ENCODE data around the gene TCEAL9. TPM values are rescaled to one million over a fixed set of nuclear protein-coding genes. Genes with fewer than 3 reads are reported as not detected.
"Not testable (repeated sequence)": the region's sequence is repeated elsewhere in the genome, so short reads cannot be mapped to it uniquely, and the experiment has no call there.

TCEAL9 gene
- total RNA-seq, 1 experiment from 2014 or later = 199 TPM

DNA sequence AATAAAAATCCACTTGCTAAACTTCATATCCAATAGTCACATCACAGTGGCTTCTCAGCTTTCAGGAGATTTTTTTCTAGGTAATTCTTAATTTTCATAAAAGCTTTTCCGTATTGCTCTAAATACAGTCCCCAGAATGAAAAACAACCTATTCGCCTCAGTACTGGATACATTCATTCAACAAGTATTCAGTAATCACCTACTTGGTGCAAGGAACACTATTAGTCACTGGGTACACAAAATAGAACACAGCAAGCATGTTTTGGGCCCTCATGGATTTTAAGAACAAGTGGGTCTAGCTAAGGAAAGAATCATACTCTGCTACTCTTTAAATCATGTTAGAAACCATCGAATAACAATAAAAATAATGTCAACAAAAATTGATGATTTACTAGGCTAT is 17.3 kb downstream of the TCEAL9 start:
- DNase-seq (ENCODE audit: low spot score) = no peak

DNA sequence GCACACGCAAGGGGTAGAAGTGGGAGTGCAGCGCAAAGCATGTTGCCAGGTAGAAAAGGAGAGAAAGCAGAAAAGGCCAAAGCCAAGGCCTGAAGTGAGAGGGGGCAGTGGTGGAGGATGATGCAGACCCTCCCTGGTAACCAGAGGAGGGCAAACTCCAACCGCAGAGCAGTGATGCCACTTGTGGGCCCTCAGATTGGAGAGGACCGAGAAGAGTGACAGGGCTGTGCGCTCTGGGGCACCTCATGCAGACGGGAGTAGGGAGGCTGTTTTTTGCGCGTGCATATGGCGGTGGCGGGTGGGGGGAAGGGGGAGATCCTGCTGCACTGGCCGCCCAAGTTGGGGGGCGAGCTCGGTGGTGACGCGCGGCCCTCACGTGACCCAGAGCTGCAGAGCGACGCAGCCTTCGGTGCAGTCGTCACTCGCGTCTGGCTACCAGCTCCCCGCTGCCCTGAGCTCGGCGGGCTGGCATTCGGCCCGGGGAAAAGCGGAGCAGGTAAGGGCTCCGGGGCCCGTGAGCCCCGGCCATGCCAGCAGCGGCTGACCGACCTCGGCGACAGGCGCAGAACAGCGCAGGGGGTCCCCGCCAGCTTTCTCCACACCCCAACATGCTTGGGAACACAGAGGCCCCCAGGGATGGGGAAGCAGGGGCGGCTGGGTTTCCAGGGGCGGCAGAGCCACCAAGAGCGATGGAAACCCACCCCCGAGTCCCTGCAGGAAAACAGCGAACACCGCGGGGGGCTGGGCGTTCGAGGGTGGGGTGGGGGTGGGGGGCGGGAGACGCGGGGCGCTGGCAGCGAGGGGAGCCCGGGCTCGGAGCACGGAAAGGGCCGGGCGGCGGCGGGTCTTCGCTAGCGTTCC is 20.0 kb downstream of the TCEAL9 start, which contains the start of gene BEX3:
TSS of gene BEX3 (plus strand) at position 421 of the 861 bp plus-strand sequence. CDS start 984 bp downstream, outside the sequence.
- peak; percentile 23 for DNase-seq (ENCODE audit: low spot score)

DNA sequence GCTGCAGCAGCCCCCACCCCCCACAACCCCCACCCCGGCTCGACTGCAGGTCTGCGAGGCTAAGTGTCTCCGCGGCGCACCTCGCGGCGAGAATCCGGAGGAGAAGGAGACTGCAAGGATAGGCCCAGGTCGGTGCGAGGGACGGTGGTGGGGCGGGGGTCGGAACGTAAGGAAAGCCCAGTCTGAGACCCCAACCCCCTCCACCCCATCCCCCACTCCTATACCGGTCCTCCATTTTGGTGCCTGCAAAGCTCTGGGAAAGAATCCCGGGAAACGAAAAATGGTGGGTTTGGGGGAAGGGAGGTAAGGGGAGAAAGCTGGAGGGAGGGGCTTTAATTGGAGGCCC is 20.6 kb downstream of the TCEAL9 start:
- no peak for DNase-seq (ENCODE audit: low spot score)

DNA sequence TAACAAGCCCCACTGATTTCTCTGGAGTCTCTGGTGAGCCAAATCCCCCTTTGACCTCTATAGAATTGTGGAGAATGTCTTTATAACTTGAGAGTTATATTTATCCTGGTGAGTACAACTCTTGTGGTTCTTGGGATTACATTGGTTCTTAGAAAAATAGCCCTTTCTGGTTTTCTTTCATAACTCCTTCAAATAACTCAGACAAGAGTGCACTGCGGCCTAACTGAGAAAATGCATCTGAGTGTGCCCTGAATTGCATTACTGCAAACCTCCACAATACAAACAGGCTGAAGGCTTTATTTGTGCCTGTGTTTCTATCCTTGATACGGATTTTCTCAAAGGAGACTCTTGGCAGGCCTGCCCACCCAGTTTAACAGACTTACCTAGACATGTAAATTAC is 22.7 kb downstream of the TCEAL9 start:
- DNase-seq (ENCODE audit: low spot score) = no peak

DNA sequence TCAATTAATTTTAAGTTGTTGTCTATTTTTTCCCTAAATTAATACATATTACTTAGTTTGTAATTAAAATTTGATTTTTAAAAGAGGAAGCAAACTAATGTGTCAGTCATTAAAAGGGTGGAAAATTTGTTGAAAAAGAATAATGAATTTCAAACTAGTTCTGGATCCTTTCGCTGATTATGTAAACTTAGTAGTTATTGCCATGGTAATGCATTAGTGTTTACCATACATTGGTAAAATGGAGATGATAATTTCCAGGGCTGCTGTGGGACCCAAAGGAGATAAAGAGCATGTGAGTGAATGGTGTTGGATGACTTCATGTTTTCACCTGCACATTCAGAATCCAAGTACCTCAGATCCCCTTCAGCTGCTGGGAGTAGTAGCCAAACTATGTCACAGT is 26.6 kb downstream of the TCEAL9 start:
- no peak for DNase-seq (ENCODE audit: low spot score)

DNA sequence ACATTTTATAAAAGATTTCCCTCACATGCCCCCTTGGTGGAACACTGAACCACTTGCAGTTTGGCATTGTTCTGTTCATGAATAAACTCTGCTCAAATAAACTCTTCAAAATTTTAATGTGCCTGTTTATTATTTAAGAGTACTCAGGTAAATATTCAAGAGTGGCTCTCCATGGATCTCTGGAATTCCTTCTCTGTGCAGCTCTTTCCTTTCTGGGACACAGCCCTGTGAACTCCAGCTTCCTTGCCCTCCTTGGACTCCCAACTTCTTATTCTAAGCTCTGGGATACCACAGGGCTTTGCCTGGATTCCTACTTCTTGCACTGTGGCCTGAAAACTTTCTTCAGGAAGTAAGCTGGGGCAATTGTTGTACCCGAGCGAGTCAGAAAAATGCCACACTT is 28.4 kb downstream of the TCEAL9 start:
- DNase-seq (ENCODE audit: low spot score) = no peak

DNA sequence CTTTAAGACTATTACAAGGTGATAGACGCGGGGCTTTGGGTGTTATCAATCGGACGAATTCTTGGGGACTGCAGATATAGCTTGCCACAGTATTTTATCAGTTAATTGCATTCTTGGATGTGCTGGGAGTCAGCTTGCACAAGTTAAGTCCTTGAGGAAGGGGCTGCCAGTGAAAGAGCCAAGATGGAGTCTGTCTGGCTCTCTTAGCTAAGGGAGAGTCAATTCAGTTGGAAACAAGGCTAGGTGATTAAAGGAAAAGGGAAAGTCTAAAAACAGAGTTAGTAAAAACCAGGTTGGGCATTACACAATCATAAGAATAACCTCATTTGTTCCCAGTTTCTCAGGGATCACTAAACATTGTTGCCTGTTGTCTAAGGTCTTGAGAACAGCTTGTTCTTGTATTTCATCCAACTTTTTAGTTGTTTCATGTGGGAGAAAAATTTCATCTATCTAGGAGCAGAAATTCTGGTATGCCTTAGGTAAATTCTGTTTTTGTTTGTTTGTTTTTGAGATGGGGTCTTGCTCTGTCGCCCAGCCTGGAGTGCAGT is 29.1 kb downstream of the TCEAL9 start:
- not testable (repeated sequence) for DNase-seq (ENCODE audit: low spot score)

DNA sequence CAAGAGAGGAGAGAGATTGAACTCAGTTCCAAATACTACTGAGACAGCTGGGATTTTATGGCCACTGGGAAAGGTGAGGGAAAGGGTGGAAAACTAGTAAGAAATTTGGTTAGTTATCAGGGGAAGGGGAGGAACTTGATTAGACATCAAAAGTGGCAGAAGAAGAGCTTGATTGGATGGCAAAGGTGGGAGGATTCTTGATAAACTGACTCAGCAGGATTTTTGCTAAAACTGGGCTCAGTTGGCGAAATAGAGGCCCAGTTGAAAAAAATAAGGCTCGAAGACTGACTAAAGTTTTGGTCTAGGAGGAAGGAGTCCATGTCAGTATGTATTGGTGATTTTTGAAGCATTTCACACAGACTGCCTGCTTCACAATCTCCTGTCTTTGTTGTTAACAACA is 30.0 kb downstream of the TCEAL9 start:
- no peak for DNase-seq (ENCODE audit: low spot score)

DNA sequence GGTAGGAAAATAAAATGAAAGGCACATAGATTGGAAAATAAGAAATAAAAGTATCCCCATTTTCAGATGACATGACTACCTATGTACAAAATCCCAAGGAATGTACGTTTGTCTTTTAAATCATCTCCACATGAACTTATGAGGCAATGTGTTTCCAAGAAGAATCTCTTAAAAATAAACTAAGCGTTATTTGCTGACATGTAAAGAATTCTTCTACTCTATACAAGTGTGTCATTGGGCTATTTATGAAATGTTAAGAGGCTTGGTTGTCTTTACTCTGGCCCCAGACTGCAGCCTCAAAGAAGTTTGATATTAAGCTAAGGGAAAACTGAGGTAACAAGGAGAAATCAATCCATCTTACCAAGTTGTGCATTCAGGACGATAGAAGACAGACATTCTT is 37.2 kb downstream of the TCEAL9 start:
- DNase-seq (ENCODE audit: low spot score) = no peak

DNA sequence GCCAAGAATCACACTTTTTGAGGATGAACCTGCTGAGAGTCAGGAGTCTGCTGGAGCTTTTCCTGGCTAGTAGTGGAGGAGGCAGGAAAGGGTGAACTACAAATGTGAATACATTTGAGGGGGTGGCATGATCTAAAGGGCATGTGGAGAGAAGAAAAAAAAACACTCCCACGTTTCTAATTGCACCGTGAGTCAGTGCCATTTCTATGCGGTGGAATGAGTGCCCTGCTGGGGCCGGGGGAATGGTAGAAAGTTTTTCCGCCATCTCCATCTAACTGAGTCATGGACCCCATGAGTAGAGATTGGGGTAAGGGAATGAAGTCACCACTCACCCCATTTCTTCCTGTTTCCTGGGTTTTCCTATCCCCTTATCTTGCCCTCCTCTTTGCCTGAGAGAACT is 39.9 kb downstream of the TCEAL9 start:
- peak; percentile 32 for DNase-seq (ENCODE audit: low spot score)

DNA sequence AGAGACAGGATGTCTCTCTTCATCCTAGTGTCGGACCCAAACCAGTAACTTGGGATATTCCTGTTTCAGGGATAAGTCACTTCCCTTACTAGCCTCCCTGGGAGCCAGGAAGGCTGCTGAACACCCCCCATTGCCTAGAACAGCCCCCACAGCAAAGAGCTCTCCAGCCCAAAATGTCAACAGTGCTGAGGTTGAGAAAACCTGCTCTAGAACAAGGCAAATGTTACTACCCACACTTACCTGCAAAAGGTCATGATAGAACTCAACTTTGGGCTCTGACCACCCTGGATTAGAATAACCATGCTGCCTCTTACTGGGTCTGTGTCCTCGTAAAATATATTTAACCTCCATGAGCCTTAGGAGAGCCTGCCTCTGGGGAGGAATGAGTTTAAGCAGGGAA is 40.4 kb downstream of the TCEAL9 start:
- no peak for DNase-seq (ENCODE audit: low spot score)

DNA sequence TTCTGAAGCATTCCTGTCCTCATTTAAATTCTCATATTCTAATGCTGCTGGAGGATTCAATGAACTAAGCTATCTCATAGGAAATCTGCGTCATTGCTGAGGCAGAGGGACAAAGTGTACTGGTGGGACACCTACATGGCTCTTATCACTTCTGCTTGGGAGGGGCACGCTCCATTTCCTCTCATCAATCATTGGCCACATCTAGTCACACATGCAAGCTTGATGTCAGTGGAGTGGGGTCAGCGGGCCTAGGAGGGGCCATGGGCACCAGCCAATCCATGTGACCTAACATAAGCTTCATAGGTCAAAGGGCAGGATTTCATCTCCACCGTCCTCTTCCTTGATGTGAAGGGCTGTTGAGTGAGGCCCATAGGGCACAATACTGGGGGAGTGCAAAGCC is 41.4 kb downstream of the TCEAL9 start:
- DNase-seq (ENCODE audit: low spot score) = no peak

DNA sequence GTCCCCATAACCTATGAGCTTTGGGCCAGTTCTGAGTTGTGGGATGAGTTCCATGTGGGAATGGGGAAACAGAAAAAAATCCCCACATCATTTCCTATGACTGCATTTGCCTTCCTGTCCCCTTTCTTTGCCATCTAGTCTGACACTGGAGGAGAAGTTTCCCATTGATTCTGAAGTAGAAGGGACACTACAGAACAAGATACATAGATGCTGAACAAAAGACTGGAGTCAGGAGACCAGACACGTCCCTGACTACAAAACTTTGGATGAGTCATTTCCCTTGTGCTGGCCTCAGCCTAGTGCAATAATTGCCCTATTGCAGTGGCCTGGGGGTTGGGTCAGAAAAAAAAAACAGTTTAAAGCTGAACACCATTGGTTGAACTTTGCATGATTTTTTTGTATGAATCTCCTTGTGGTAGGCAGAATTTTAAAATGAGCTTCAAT is 42.1 kb downstream of the TCEAL9 start:
- DNase-seq (ENCODE audit: low spot score) = peak; percentile 66

DNA sequence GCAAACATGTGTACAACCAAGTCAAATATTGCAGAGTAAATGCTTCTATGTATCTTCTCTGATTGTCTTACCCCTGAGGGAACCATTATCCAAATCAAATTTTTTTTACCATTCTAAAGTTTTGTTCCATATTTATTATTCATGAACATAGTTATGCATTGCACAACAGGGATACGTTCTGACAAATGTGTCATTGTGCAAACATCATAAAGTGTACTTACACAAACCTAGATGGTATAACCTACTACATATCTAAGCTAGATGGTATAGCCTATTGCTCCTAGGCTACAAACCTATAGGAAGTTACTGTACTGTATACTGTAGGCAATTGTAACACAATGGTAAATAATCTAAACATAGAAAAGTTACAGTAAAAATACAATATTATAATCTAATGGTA is 43.4 kb downstream of the TCEAL9 start:
- DNase-seq (ENCODE audit: low spot score) = no peak

DNA sequence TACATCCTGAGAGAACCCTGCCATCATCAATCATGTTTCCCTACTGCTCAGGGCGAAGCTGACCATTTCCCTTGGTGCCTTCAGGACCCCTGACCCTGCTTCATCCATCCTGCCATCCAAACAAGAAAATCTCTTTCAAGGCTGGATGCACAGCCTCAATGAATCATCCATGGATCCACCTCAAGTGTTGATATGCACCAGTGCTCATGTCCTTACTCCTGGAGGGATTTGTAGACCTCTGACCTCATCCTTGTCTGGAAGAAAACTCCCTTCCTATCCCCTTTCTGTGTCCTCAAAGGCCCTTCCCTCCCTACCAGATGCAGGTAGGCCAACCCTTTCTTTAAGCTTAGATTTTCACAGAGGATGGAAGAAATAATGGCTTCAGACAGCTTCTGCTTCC is 44.6 kb downstream of the TCEAL9 start:
- no peak for DNase-seq (ENCODE audit: low spot score)

DNA sequence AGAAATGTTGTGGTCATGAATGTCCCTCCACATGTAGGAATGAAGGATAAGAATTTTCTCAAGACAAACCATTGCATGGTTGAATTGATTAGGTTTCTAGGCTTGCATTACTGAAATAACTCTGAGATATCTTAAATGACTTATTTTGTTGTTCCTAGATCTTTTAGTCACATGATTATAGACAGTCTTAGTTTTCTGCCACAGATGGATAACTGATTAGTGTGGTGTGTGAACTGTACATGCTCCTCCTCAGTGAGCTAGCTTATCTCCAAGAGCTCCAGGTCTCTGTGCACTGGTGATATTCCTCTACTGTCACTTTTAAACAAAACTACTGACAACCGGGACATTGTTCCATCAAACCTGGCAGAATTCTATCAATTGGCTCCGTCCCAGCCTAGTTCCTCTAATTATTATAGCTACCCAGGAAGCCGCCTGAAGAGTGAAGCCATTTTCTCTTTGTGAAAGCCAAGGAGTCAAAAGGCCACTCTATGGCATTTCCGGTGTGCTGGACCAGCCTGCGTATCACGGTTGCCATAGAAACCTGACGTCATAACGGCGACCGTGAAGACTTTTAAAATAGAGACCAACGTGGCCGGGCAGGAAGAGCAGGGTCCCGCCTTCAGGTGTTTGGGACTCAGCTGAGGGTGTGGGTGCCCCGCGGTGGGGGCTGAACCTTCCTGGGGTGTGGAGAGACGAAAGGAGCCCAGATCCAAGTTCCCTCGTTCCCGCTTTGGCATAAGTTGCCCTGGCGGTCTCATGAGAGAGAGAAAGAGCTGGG is 48.1 kb downstream of the TCEAL9 start:
- peak; percentile 53 for DNase-seq (ENCODE audit: low spot score)

DNA sequence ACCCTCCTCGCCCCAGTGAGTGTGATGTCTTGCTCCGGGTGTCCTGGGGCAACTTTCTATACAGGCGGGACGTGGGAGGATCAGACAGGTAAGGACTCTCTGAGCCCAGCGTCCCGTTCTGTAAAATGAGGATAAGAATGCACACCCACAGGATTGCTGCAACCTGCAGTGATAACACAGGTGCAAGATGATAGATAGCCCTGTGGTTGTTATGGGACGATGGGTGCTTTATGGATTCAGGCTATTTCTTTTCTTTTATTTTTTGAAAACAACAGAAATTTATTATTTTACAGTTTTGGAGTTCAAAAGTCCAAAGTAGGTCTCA is 48.7 kb downstream of the TCEAL9 start:
- DNase-seq (ENCODE audit: low spot score) = no peak

DNA sequence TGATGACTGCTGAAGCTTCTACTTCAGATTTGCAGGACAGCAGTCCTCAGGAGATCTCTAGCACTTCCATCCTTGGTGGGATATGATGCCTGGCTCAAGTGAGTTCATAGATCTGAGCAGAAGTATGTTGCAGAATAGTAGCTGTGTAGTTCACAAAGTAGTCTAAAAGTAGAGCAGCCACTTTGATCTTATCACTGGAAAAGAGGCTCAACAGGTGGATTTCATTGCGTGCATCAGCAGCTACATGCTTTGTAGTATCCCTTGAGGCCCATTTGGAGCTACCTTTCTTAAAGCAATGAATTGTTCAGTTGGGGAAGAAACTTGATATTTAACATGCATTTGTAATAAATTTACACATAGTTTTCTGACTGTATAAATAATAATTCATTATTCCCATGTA is 50.0 kb downstream of the TCEAL9 start:
- no peak for DNase-seq (ENCODE audit: low spot score)

DNA sequence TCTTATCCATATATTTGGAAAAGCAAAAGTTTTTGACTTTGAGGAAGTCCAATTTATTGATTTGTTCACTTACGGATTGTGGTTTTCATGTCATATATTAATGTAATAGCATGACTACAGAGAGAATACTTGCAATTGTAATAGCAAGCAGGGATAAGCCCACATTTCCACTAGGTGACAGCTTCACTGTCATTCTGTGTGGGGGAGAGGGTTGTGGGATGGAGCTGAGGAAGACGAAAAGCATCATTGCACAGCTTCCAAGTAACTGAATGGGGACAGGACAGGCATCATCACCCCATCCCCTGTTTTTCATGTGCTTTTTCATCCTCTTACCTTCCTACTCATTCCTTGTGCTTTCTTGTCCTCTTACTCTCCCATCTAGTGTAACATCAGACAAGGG is 51.5 kb downstream of the TCEAL9 start:
- no peak for DNase-seq (ENCODE audit: low spot score)

All from A172 (cell line).